Measurements from ENCODE around the gene SERPING1.

The SERPING1 gene

GRCh38 chr11:57638005-57638781 is 40.7 kb downstream of the SERPING1 start:
- peaks cover 24% of the 10 kb centered on the region for H3K4me1 ChIP-seq (ENCODE audit: insufficient read depth, low read length)
- H3K36me3 ChIP-seq (ENCODE audit: insufficient read depth, low read length): peaks cover 12% of the 10 kb centered on the region
- H3K9ac ChIP-seq (ENCODE audit: low read depth, low read length): peak overlapping the region; percentile 78
- no peaks in the 10 kb centered on the region for H3K9me3 ChIP-seq (ENCODE audit: control insufficient read depth, insufficient read depth, low read length)

GRCh38 chr11:57638811-57639320 is 41.4 kb downstream of the SERPING1 start:
- Histone ChIP-seq H3K9me3 (ENCODE audit: control insufficient read depth, insufficient read depth, low read length) (no peaks in the 10 kb centered on the region), H3K36me3 (ENCODE audit: insufficient read depth, low read length) (peaks cover 12% of the 10 kb centered on the region), H3K9ac (ENCODE audit: low read depth, low read length) (peak overlapping the region; percentile 78), H3K4me1 (ENCODE audit: insufficient read depth, low read length) (peaks cover 24% of the 10 kb centered on the region)

- Histone ChIP-seq H3K4me1 (ENCODE audit: insufficient read depth, low read length) (peaks cover 24% of the 10 kb centered on the region), H3K9ac (ENCODE audit: low read depth, low read length) (peak overlapping the region; percentile 78), H3K36me3 (ENCODE audit: insufficient read depth, low read length) (peaks cover 12% of the 10 kb centered on the region), H3K9me3 (ENCODE audit: control insufficient read depth, insufficient read depth, low read length) (no peaks in the 10 kb centered on the region)
Observed at GRCh38 chr11:57639321-57640067, 42.0 kb downstream of the SERPING1 start.

GRCh38 chr11:57640068-57640800 is 42.7 kb downstream of the SERPING1 start:
- Histone ChIP-seq H3K9me3 (ENCODE audit: control insufficient read depth, insufficient read depth, low read length) (no peaks in the 10 kb centered on the region), H3K36me3 (ENCODE audit: insufficient read depth, low read length) (peaks cover 12% of the 10 kb centered on the region), H3K9ac (ENCODE audit: low read depth, low read length) (peak overlapping the region; percentile 78), H3K4me1 (ENCODE audit: insufficient read depth, low read length) (peaks cover 27% of the 10 kb centered on the region)

GRCh38 chr11:57641011-57641807 is 43.7 kb downstream of the SERPING1 start:
- peak overlapping the region; percentile 78; the same call in 1 of the 2 replicates for H3K9ac ChIP-seq (ENCODE audit: low read depth, low read length)
- H3K4me1 ChIP-seq (ENCODE audit: insufficient read depth, low read length): peaks cover 37% of the 10 kb centered on the region
- no peaks in the 10 kb centered on the region for H3K9me3 ChIP-seq (ENCODE audit: control insufficient read depth, insufficient read depth, low read length)
- peaks cover 12% of the 10 kb centered on the region for H3K36me3 ChIP-seq (ENCODE audit: insufficient read depth, low read length)

GRCh38 chr11:57643802-57644201 is 46.3 kb downstream of the SERPING1 start:
- Histone ChIP-seq H3K36me3 (ENCODE audit: insufficient read depth, low read length) (peaks cover 12% of the 10 kb centered on the region), H3K9me3 (ENCODE audit: control insufficient read depth, insufficient read depth, low read length) (no peaks in the 10 kb centered on the region), H3K9ac (ENCODE audit: low read depth, low read length) (no peak overlapping the region), H3K4me1 (ENCODE audit: insufficient read depth, low read length) (peaks cover 35% of the 10 kb centered on the region)

- Histone ChIP-seq H3K9ac (ENCODE audit: low read depth, low read length) (no peak overlapping the region), H3K36me3 (ENCODE audit: insufficient read depth, low read length) (peaks cover 12% of the 10 kb centered on the region), H3K4me1 (ENCODE audit: insufficient read depth, low read length) (peaks cover 35% of the 10 kb centered on the region), H3K9me3 (ENCODE audit: control insufficient read depth, insufficient read depth, low read length) (no peaks in the 10 kb centered on the region)
Observed at GRCh38 chr11:57644748-57645688, 47.5 kb downstream of the SERPING1 start.

- H3K36me3 ChIP-seq (ENCODE audit: insufficient read depth, low read length): peaks cover 9% of the 10 kb centered on the region
- H3K9ac ChIP-seq (ENCODE audit: low read depth, low read length): no peak overlapping the region
- H3K9me3 ChIP-seq (ENCODE audit: control insufficient read depth, insufficient read depth, low read length): no peaks in the 10 kb centered on the region
- H3K4me1 ChIP-seq (ENCODE audit: insufficient read depth, low read length): peaks cover 37% of the 10 kb centered on the region
Observed at GRCh38 chr11:57645689-57646085, 48.2 kb downstream of the SERPING1 start.

GRCh38 chr11:57646194-57646798 is 48.8 kb downstream of the SERPING1 start:
- Histone ChIP-seq H3K36me3 (ENCODE audit: insufficient read depth, low read length) (peaks cover 5% of the 10 kb centered on the region), H3K4me1 (ENCODE audit: insufficient read depth, low read length) (peaks cover 36% of the 10 kb centered on the region), H3K9me3 (ENCODE audit: control insufficient read depth, insufficient read depth, low read length) (no peaks in the 10 kb centered on the region), H3K9ac (ENCODE audit: low read depth, low read length) (no peak overlapping the region)

GRCh38 chr11:57646799-57647303 is 49.4 kb downstream of the SERPING1 start:
- Histone ChIP-seq H3K36me3 (ENCODE audit: insufficient read depth, low read length) (peaks cover 1% of the 10 kb centered on the region; the same call in 1 of the 2 replicates), H3K9ac (ENCODE audit: low read depth, low read length) (peak overlapping the region; percentile 34), H3K4me1 (ENCODE audit: insufficient read depth, low read length) (peaks cover 31% of the 10 kb centered on the region), H3K9me3 (ENCODE audit: control insufficient read depth, insufficient read depth, low read length) (no peaks in the 10 kb centered on the region)

- Histone ChIP-seq H3K9me3 (ENCODE audit: control insufficient read depth, insufficient read depth, low read length) (no peaks in the 10 kb centered on the region), H3K9ac (ENCODE audit: low read depth, low read length) (peak overlapping the region; percentile 34), H3K36me3 (ENCODE audit: insufficient read depth, low read length) (no peaks in the 10 kb centered on the region), H3K4me1 (ENCODE audit: insufficient read depth, low read length) (peaks cover 29% of the 10 kb centered on the region)
Observed at GRCh38 chr11:57647372-57647771, 49.9 kb downstream of the SERPING1 start.

GRCh38 chr11:57647960-57648800 is 50.7 kb downstream of the SERPING1 start:
- H3K9ac ChIP-seq (ENCODE audit: low read depth, low read length): peak overlapping the region; percentile 34
- no peaks in the 10 kb centered on the region for H3K9me3 ChIP-seq (ENCODE audit: control insufficient read depth, insufficient read depth, low read length)
- H3K4me1 ChIP-seq (ENCODE audit: insufficient read depth, low read length): peaks cover 34% of the 10 kb centered on the region
- H3K36me3 ChIP-seq (ENCODE audit: insufficient read depth, low read length): no peaks in the 10 kb centered on the region

Data from ES-I3 (cell line).